ENCODE measurements around the gene PEAR1. TPM values are rescaled to one million over a fixed set of nuclear protein-coding genes. Genes with fewer than 3 reads are reported as not detected.
"Not testable (repeated sequence)": the region's sequence is repeated elsewhere in the genome, so short reads cannot be mapped to it uniquely, and the experiment has no call there.

PEAR1 gene
- total RNA-seq, 1 donor from 2014 or later = 1.8 TPM

DNA sequence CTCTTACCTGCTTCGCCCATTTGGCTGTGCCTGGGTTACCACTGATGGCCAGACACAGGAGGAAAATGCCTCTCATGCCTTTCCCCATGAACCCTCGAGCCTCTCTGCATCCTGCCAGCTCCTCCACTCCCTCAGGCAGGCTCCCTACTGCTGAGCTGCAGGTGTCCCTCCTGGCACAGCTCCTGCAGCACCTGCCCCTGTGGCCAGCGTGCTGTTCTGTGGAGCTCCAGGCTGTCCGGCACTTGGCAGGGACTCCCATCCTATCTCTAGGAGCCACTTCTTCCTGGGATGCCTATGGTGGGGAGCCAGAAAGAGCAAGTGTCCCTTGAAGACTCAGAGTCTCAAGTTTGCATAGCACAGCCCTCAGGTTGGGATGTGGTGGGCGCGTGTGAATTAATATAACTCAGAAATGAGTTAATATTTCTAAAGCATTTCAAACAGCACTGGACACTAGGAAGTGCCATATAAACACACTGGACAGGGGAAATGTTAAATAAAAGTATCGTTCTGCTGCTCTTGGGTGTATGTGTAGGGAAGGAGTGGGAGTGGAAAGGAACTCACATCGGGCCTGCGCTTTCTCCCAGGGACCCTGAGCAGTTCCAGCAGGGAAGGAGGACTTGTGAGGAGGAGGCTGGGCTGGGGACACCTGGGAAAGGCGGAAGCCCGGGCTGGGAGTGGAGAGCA is 29.6 kb downstream of the PEAR1 start:
- Histone ChIP-seq H3K36me3 (ENCODE audit: control insufficient read depth, insufficient read depth, low read length) (no peaks in the 10 kb centered on the region), H3K4me3 (ENCODE audit: low read depth, low read length) (no peak overlapping the region), H3K27me3 (ENCODE audit: control insufficient read depth, insufficient read depth, low read length) (peaks cover 44% of the 10 kb centered on the region)
- FAIRE-seq (no peak), DNase-seq (ENCODE audit: low read depth) (no peak)
- TF ChIP-seq, protein P1, sequence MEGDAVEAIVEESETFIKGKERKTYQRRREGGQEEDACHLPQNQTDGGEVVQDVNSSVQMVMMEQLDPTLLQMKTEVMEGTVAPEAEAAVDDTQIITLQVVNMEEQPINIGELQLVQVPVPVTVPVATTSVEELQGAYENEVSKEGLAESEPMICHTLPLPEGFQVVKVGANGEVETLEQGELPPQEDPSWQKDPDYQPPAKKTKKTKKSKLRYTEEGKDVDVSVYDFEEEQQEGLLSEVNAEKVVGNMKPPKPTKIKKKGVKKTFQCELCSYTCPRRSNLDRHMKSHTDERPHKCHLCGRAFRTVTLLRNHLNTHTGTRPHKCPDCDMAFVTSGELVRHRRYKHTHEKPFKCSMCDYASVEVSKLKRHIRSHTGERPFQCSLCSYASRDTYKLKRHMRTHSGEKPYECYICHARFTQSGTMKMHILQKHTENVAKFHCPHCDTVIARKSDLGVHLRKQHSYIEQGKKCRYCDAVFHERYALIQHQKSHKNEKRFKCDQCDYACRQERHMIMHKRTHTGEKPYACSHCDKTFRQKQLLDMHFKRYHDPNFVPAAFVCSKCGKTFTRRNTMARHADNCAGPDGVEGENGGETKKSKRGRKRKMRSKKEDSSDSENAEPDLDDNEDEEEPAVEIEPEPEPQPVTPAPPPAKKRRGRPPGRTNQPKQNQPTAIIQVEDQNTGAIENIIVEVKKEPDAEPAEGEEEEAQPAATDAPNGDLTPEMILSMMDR (IDR thresholded peaks at IDR 0.05; ENCODE audit: insufficient read depth, low read length, severe bottlenecking) = no peak

DNA sequence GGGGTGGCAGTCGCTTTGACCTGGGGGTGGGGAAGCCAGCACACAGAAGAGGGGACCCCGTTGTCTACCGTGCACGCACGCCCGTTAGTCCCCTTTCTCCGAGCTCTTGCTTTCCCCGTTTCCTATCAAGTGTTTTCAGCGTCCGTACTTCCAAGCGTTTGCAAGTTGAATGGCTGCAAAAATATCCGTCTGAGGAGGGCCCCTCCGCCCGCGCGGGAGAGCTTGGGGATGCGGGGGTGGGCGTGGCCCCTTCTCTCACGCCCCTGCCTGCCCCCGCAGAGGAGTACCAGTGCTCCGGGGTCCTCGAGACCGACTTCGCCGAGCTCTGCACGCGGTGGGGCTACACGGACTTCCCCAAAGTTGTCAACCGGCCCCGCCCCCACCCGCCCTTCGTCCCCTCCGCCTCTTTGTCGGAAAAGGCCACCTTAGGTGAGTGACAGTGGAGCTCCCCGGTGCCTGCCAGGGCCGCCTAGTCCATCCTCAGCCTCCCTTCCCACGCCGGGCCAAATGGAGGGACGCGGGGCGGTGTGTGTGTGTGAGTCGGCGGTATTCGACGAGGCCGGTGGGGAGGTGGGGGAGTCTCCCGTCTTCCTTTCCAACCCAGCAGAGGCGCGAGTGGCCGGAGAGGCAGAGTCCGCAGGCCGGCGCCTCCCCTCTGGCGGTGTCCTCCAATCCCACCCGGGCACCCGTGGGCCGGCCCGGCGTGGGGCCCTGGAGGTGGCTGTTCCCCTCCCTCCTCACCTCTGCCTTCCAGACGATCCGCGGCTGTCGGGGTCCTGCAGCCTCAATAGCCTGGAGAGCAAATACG is 30.4 kb downstream of the PEAR1 start:
- FAIRE-seq (no peak), DNase-seq (ENCODE audit: low read depth) (no peak)
- H3K4me3 ChIP-seq (ENCODE audit: low read depth, low read length) = no peak overlapping the region
- peaks cover 44% of the 10 kb centered on the region for H3K27me3 ChIP-seq (ENCODE audit: control insufficient read depth, insufficient read depth, low read length)
- no peaks in the 10 kb centered on the region for H3K36me3 ChIP-seq (ENCODE audit: control insufficient read depth, insufficient read depth, low read length)
- TF ChIP-seq, protein P1 (IDR thresholded peaks at IDR 0.05; ENCODE audit: insufficient read depth, low read length, severe bottlenecking) = no peak

DNA sequence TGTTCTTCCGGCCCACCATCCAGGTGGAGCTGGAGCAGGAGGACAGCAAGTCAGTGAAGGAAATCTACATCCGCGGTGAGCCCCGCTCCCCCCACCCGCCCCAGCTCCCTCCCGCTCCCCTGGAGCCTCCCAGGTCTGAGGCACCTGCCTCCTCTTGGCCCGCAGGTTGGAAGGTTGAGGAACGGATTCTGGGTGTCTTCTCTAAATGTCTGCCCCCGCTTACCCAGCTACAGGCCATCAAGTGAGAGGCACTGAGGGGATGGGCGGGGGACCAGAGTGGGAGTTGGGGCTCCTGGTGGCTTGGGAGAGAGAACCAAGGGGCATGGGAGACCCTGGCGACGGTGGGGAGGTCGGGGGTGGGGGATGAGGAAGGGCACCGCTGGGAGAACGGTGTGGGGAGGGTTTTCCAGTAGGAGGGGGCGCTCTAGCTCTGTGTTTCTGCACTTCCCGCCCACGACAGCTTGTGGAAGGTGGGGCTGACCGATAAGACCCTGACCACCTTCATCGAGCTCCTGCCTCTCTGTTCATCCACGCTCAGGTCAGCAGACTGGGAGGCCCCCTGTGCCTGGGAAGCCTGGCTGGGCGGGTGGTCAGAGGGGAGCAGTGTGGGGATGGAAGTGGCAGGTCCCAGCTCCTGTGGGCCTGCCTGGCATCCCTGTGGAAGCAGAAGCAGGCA is 31.1 kb downstream of the PEAR1 start:
- no peak overlapping the region for H3K4me3 ChIP-seq (ENCODE audit: low read depth, low read length)
- H3K36me3 ChIP-seq (ENCODE audit: control insufficient read depth, insufficient read depth, low read length) = no peaks in the 10 kb centered on the region
- no peak for DNase-seq (ENCODE audit: low read depth)
- TF ChIP-seq, protein P1 (IDR thresholded peaks at IDR 0.05; ENCODE audit: insufficient read depth, low read length, severe bottlenecking) = no peak
- peaks cover 44% of the 10 kb centered on the region for H3K27me3 ChIP-seq (ENCODE audit: control insufficient read depth, insufficient read depth, low read length)
- FAIRE-seq = no peak

DNA sequence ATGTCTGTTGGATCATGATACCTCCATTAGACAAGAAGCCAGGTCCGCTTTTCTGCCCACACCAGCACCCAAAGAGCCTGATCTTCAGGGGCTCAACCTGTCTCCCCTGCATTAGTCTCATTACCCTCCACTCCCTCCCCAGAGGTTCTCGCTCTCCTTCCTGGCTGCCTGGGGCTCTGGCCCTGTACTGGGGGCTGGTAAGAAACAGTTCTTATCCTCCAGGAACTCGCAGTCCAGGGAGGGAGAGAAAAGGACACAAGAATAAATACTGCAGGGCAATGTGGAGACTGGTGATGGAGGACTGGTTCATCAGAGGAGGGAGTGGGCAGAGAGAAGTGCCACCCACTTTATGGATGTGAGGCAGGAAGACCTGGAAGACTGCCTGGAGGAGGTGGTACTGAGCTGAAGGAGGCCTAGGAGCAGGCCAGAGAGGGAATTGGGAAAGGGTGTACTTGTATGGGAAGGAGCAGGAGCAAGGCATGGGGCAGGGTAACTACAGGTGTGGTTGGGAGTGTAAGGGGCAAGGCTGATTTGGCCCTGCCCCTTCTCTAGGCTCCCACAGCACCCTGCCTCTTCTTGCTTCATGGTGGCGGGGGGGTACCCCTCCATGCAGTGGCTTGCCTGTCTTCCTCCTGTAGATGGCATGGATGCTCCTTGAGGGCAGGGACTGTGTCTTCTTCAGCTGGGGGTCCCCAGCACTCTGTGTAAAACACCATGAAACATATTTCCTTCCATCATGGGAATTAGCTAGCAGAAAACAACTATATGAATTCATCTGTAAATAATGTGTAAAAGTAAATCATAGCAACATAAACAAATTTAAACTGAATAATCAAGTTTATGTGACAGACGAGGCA is 31.9 kb downstream of the PEAR1 start:
- DNase-seq (ENCODE audit: low read depth) (no peak), FAIRE-seq (no peak)
- H3K36me3 ChIP-seq (ENCODE audit: control insufficient read depth, insufficient read depth, low read length) = no peaks in the 10 kb centered on the region
- no peak overlapping the region for H3K4me3 ChIP-seq (ENCODE audit: low read depth, low read length)
- H3K27me3 ChIP-seq (ENCODE audit: control insufficient read depth, insufficient read depth, low read length) = peaks cover 44% of the 10 kb centered on the region
- TF ChIP-seq, protein P1 (IDR thresholded peaks at IDR 0.05; ENCODE audit: insufficient read depth, low read length, severe bottlenecking) = no peak

DNA sequence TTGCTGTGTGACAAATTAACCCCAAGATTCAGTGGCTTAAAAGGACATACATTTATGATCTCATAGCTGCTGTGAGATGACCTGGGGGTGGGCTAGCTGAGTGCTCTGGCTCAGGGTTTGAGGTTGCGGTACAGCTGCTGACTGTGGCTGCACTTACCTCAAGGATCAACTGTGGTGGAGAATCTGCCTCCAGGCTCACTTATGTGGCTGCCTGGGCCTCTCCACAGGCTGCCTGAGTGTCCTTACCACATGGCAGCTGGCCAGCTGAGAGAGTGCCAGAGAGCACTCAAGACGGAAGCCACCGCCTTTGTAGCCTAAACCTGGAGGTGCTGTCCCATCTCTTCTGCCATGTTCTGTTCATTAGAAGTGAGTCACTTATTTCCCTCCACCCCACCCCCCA is 32.7 kb downstream of the PEAR1 start:
- Histone ChIP-seq H3K4me3 (ENCODE audit: low read depth, low read length) (no peak overlapping the region), H3K36me3 (ENCODE audit: control insufficient read depth, insufficient read depth, low read length) (no peaks in the 10 kb centered on the region), H3K27me3 (ENCODE audit: control insufficient read depth, insufficient read depth, low read length) (peaks cover 37% of the 10 kb centered on the region)
- DNase-seq (ENCODE audit: low read depth) (peak; percentile 63), FAIRE-seq (no peak)
- TF ChIP-seq, protein P1 (IDR thresholded peaks at IDR 0.05; ENCODE audit: insufficient read depth, low read length, severe bottlenecking) = no peak

DNA sequence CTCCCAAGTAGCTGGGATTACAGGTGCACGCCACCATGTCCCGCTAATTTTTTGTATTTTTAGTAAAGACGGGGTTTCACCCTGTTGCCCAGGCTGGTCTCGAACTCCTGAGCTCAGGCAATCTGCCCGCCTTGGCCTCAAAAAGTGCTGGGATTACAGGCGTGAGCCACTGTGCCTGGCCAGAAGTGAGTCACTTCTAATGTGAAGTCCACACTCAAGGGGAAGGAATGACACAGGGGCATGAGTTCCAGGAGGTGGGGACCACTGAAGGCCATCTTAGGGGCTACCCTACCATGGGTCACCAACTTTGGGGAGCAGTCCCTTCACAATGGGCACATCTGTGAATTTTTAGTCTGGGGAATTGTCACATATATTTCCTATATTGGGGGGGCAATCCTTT is 33.2 kb downstream of the PEAR1 start:
- H3K36me3 ChIP-seq (ENCODE audit: control insufficient read depth, insufficient read depth, low read length); H3K4me3 ChIP-seq (ENCODE audit: low read depth, low read length); DNase-seq (ENCODE audit: low read depth); FAIRE-seq: not testable (repeated sequence)
- H3K27me3 ChIP-seq (ENCODE audit: control insufficient read depth, insufficient read depth, low read length) = peaks cover 34% of the 10 kb centered on the region

Data from bronchial epithelial cell (primary cell).